OCI-LY3 (cell line): ENCODE measurements around the gene ALCAM.

Source experiments
- H2AFZ ChIP-seq: fragments of 200-600, 300-600 bp; shearing (Covaris generic); 2 replicates; pipeline ENCODE4 v1.6.0; 2014; ENCODE audit warnings: antibody characterized with exemption, low read depth, low read length
- H3K27ac ChIP-seq: fragments of 200-600, 300-600 bp; sonication (generic); 2 replicates; pipeline ENCODE4 v1.5.1; 2014; ENCODE audit warnings: mild to moderate bottlenecking, low read length, moderate library complexity, mixed read lengths
- H3K27me3 ChIP-seq: fragments of 200-600, 300-600 bp; sonication (generic); 2 replicates; pipeline ENCODE4 v1.6.1; 2014; ENCODE audit warnings: low read depth, low read length, mixed read lengths
- H3K36me3 ChIP-seq: fragments of 200-600, 300-600 bp; sonication (generic); replicated peaks from 2 replicates; pipeline ENCODE3; 2014; ENCODE audit warnings: low read depth, low read length, mixed read lengths
- H3K4me1 ChIP-seq: fragments of 300-600, 200-600 bp; sonication (generic); 2 replicates; pipeline ENCODE4 v1.6.1; 2014; ENCODE audit warnings: low read length, mixed read lengths
- H3K4me2 ChIP-seq: fragments of 200-600, 300-600 bp; sonication (generic); 2 replicates; pipeline ENCODE4 v1.6.1; 2014; ENCODE audit warnings: low read length, mixed read lengths
- H3K4me3 ChIP-seq: fragments of 300-600, 200-600 bp; sonication (generic); 2 replicates; pipeline ENCODE4 v1.5.1; 2014; ENCODE audit warnings: antibody characterized with exemption, mild to moderate bottlenecking, low read length, moderate library complexity
- H3K79me2 ChIP-seq: fragments of 300-600, 200-600 bp; shearing (Covaris generic); 2 replicates; pipeline ENCODE4 v1.6.1; 2014; ENCODE audit warnings: mild to moderate bottlenecking, low read length, mixed read lengths
- H3K9ac ChIP-seq: fragments of 300-600, 200-600 bp; shearing (Covaris generic); 2 replicates; pipeline ENCODE4 v1.6.0; 2014; ENCODE audit warnings: mild to moderate bottlenecking, low read length, moderate library complexity
- H3K9me3 ChIP-seq: fragments of 200-600, 300-600 bp; shearing (Covaris generic); 2 replicates; pipeline ENCODE4 v1.6.1; 2014; ENCODE audit warnings: low read length, mixed read lengths; ENCODE audit not compliant: insufficient read depth
- H4K20me1 ChIP-seq: fragments of 200-600, 300-600 bp; sonication (generic); 2 replicates; pipeline ENCODE4 v1.6.1; 2016; ENCODE audit warnings: low read length, mixed read lengths; ENCODE audit not compliant: insufficient read depth
- EZH2phosphoT487 ChIP-seq: fragments of 200-600 bp; shearing (Covaris generic); IDR thresholded peaks from 2 replicates; pipeline ENCODE4 v1.6.1; 2018; ENCODE audit warnings: antibody characterized with exemption, mixed run types, low read depth
- TF ChIP-seq, protein P1 (sequence below): fragments of 200-600, 300-600 bp; sonication (generic); IDR thresholded peaks from 2 replicates; pipeline ENCODE4 v1.5.1; 2014; ENCODE audit warnings: antibody characterized with exemption, low read length, low read depth

Gene ALCAM

DNA sequence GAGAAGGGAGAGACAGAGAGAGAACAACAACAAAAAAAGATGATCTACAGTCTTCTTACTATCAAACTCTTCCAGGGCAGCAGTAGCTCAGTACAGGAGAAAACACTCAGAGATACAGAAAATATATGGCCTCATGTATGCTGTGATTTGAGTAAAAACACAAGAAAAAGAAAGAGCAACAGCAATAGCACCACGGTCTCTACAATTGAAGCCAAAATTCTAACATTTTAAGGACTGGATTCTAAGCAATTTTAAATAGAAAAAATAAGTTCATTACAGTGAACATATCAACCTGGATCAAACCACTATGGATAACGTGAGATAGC, 43.5 kb upstream of the ALCAM start:
- H2AFZ ChIP-seq: peak overlapping the region; percentile 37; the same call in 1 of the 2 replicates
- peak overlapping the region; percentile 74 for H3K4me2 ChIP-seq
- peaks cover 41% of the 10 kb centered on the region for H3K4me1 ChIP-seq
- H3K4me3 ChIP-seq: peak overlapping the region; percentile 45
- H3K9me3 ChIP-seq: peaks cover 8% of the 10 kb centered on the region
- no peaks in the 10 kb centered on the region for H3K27me3 ChIP-seq
- H4K20me1 ChIP-seq: no peaks in the 10 kb centered on the region
- H3K36me3 ChIP-seq: peaks cover 21% of the 10 kb centered on the region
- no peak for TF ChIP-seq EZH2phosphoT487
- TF ChIP-seq, protein P1, sequence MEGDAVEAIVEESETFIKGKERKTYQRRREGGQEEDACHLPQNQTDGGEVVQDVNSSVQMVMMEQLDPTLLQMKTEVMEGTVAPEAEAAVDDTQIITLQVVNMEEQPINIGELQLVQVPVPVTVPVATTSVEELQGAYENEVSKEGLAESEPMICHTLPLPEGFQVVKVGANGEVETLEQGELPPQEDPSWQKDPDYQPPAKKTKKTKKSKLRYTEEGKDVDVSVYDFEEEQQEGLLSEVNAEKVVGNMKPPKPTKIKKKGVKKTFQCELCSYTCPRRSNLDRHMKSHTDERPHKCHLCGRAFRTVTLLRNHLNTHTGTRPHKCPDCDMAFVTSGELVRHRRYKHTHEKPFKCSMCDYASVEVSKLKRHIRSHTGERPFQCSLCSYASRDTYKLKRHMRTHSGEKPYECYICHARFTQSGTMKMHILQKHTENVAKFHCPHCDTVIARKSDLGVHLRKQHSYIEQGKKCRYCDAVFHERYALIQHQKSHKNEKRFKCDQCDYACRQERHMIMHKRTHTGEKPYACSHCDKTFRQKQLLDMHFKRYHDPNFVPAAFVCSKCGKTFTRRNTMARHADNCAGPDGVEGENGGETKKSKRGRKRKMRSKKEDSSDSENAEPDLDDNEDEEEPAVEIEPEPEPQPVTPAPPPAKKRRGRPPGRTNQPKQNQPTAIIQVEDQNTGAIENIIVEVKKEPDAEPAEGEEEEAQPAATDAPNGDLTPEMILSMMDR: no peak
- H3K27ac ChIP-seq: peak overlapping the region; percentile 97
- peak overlapping the region; percentile 53 for H3K9ac ChIP-seq
- H3K79me2 ChIP-seq: no peaks in the 10 kb centered on the region

DNA sequence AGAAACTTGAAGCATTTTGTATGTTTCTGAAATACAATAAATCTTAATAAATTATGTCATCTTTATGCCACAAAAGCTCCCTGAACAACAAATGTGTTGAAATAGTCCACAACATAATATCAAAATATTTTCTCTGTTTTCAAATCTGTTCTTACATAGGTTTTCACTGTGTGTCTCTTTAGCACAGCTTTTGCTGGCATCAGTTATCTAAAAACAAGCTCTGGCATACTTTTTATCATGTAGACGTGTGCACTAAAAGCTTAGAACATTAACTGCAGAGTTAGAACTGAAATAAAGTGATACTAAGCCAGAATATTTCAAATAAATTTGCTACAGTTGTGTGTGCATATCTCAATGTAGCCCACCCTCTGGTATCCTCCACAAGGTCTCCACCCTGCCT, 41.8 kb upstream of the ALCAM start:
- peaks cover 37% of the 10 kb centered on the region for H3K4me1 ChIP-seq

DNA sequence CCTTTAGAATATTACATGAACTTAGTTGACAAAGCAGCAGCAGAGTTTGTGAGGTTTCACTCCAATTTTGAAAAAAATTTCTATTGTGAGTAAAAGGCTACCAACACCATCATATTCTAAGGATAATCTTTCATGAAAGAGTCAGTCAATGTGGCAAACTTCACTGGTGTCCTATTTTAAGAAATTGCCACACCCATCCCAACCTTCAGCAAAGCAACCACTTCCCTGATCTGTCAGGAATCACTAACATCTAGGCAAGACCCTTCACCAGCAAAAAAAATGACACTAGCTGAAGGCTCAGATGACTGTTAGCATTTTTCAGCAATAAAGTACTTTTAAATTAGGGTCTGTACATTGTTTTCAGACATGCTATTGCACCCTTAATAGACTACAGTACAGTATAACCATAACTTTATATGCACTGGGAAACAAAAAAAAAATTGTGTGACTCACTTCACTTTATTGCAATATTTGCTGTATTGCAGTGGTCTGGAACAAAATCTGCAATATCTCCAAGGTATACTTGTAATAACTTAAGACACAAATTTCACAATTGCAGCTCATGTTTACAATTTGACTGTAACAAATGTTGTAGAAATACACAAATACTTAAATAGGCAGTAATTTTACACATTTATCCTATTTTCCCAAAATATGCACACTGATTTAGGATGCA, 38.9 kb upstream of the ALCAM start:
- no peaks in the 10 kb centered on the region for H3K79me2 ChIP-seq
- peaks cover 14% of the 10 kb centered on the region for H3K4me1 ChIP-seq
- no peaks in the 10 kb centered on the region for H3K27me3 ChIP-seq
- no peak overlapping the region for H3K9ac ChIP-seq
- H2AFZ ChIP-seq: no peak overlapping the region
- TF ChIP-seq, protein P1: no peak
- no peak for TF ChIP-seq EZH2phosphoT487
- no peak overlapping the region for H3K4me3 ChIP-seq
- H4K20me1 ChIP-seq: no peaks in the 10 kb centered on the region
- peaks cover 14% of the 10 kb centered on the region for H3K9me3 ChIP-seq
- H3K27ac ChIP-seq: no peak overlapping the region
- peaks cover 18% of the 10 kb centered on the region for H3K36me3 ChIP-seq
- no peak overlapping the region for H3K4me2 ChIP-seq

More for the DNA sequence above, 41.8 kb upstream of the ALCAM start:
- Histone ChIP-seq H3K4me3 (no peak overlapping the region), H4K20me1 (no peaks in the 10 kb centered on the region), H3K9ac (no peak overlapping the region), H3K27ac (no peak overlapping the region), H2AFZ (no peak overlapping the region), H3K36me3 (peaks cover 21% of the 10 kb centered on the region), H3K9me3 (peaks cover 8% of the 10 kb centered on the region), H3K79me2 (no peaks in the 10 kb centered on the region), H3K27me3 (no peaks in the 10 kb centered on the region), H3K4me2 (no peak overlapping the region)
- TF ChIP-seq, protein P1: no peak
- no peak for TF ChIP-seq EZH2phosphoT487

DNA sequence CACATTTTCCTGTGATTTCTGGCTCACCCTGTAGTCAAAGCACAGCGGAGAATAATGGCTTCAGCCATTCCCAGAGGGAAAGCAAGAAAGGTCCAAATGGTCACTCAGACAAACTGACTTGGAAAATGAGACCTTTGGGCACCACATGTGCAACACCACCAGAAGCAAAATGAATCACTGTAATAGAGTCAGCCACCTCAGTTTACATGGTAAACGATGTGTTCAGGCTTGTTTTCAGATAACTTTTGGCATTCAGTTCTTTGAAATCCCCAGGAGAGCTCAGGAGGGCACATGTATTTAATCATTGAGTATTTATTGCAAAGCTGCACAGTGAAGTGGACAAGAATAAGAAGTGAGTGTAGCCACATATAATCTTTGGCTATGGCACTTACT, 38.4 kb upstream of the ALCAM start:
- H3K9me3 ChIP-seq: peaks cover 14% of the 10 kb centered on the region
- H3K36me3 ChIP-seq: peaks cover 23% of the 10 kb centered on the region
- no peak overlapping the region for H3K27ac ChIP-seq
- no peak overlapping the region for H3K9ac ChIP-seq
- H3K27me3 ChIP-seq: no peaks in the 10 kb centered on the region
- H3K4me1 ChIP-seq: peaks cover 11% of the 10 kb centered on the region
- H2AFZ ChIP-seq: no peak overlapping the region
- H3K4me3 ChIP-seq: no peak overlapping the region
- no peak for TF ChIP-seq EZH2phosphoT487
- TF ChIP-seq, protein P1: no peak
- H4K20me1 ChIP-seq: no peaks in the 10 kb centered on the region
- H3K4me2 ChIP-seq: no peak overlapping the region
- no peaks in the 10 kb centered on the region for H3K79me2 ChIP-seq
